Measurements from ENCODE around the gene SPTBN2. TPM values are rescaled to one million over a fixed set of nuclear protein-coding genes. Genes with fewer than 3 reads are reported as not detected.

Gene SPTBN2
- total and polyA plus RNA-seq, 4 donors = 4.7 to 16.1 (median 11.3) TPM

DNA sequence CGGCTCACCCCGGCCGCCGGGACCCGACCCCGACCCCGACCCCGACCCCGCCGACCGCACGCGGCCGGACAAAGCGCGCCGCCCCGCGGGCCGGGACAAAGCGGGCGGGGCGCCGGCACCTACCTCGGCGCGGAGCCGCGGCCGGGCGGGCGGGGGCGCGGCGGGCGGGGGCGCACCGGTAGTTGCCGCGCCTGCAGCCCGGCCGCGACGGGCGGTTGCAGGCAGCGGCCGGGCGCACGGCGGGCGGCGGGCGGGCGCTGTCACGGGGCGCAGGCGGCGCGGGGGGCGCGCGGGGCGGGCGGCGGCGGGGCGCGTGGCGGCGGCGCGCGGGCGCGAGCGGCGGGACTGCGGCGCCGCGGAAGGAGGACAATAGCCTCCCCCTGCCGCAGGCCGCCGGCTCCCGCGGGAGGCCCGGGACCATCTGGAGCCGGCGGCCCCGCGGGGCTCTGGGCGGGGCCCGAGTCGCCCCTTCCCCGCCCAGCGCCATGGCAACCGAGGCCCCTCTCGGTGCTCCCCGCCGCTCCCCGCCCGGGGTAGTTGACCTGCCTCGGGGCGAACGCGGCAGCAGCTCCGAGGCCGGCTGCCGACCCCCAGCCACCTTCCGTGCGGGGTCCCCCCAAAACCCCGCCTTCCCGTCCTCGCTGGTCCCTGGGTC, 851 bp downstream of the SPTBN2 start:
- H3K27me3 ChIP-seq (ENCODE audit: control insufficient read depth in 3 of 3, insufficient read depth in 3 of 3, low read length in 2 of 3) = peaks cover 0 to 55% (median 38%) of the 10 kb centered on the region in 3 donors
- H3K27ac ChIP-seq (ENCODE audit: low read depth in 1 of 2, low read length in 1 of 2) = no peak overlapping the region
- WGBS, 2 donors = 1% methylated on average over 30 to 114 of the region's 114 CpGs
- peak overlapping the region; percentile 17 for H3K4me3 ChIP-seq
- DNase-seq (no peak), ATAC-seq (ENCODE audit: insufficient read depth, low FRiP score) (no peak)
- no peaks in the 10 kb centered on the region for H3K36me3 ChIP-seq (ENCODE audit: control insufficient read depth in 4 of 4, insufficient read depth in 4 of 4, low read length in 4 of 4)
- TF ChIP-seq, protein P1, sequence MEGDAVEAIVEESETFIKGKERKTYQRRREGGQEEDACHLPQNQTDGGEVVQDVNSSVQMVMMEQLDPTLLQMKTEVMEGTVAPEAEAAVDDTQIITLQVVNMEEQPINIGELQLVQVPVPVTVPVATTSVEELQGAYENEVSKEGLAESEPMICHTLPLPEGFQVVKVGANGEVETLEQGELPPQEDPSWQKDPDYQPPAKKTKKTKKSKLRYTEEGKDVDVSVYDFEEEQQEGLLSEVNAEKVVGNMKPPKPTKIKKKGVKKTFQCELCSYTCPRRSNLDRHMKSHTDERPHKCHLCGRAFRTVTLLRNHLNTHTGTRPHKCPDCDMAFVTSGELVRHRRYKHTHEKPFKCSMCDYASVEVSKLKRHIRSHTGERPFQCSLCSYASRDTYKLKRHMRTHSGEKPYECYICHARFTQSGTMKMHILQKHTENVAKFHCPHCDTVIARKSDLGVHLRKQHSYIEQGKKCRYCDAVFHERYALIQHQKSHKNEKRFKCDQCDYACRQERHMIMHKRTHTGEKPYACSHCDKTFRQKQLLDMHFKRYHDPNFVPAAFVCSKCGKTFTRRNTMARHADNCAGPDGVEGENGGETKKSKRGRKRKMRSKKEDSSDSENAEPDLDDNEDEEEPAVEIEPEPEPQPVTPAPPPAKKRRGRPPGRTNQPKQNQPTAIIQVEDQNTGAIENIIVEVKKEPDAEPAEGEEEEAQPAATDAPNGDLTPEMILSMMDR (IDR thresholded peaks at IDR 0.05; ENCODE audit: control extremely low read depth, extremely low read depth) = no peak
- peaks cover 0 to 20% (median 0%) of the 10 kb centered on the region in 5 donors for H3K4me1 ChIP-seq (ENCODE audit: control insufficient read depth in 5 of 5, insufficient read depth in 5 of 5, low read length in 5 of 5)
- no peak overlapping the region for H3K9ac ChIP-seq (ENCODE audit: insufficient read depth in 1 of 2, low read length in 2 of 2)
- no peaks in the 10 kb centered on the region for H3K9me3 ChIP-seq (ENCODE audit: control insufficient read depth in 4 of 4, insufficient read depth in 3 of 4, low read length in 3 of 4)

DNA sequence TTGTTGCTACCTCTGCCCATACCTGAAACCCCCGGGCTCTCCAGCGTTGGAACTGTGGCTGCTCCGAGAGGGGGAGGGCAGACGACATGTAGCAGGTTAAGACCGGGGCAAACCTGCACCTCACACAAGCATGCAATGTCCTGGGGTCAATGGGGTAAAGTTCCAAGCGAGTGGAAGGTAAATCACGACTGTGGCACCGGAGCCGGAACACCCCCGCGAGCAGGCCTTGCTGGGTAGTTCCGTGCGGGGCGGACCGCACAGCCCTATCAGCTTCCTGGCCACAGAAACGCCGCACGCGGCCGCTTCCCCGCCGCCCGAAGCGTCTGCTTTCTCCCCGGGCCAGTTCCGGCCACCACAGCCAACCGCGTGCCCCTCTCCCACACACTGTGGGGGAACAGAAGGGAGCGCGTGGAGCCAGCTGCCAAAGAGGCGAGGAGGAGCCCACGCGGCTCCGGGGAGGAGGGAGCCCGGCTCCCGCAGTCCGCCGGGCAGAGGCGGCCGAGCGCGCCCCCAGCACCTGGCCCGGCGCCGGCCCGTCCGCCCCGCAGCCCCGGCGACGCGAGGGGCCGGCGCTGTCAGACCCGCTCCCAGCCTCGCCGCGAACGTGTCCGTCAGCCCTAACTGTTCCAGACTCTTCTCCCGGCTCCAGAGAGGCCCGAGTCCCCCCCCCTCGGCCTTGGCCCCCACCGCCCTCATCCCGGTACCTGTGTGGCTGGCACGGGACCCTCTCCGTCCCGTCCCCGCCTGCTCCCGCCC, 1.6 kb downstream of the SPTBN2 start:
- Histone ChIP-seq H3K9ac (ENCODE audit: insufficient read depth in 1 of 2, low read length in 2 of 2) (peak overlapping the region in 1 of 2 donors; percentile 28), H3K27ac (ENCODE audit: low read depth in 1 of 2, low read length in 1 of 2) (no peak overlapping the region), H3K27me3 (ENCODE audit: control insufficient read depth in 3 of 3, insufficient read depth in 3 of 3, low read length in 2 of 3) (peaks cover 0 to 55% (median 38%) of the 10 kb centered on the region in 3 donors), H3K36me3 (ENCODE audit: control insufficient read depth in 4 of 4, insufficient read depth in 4 of 4, low read length in 4 of 4) (no peaks in the 10 kb centered on the region), H3K4me3 (peak overlapping the region; percentile 38), H3K4me1 (ENCODE audit: control insufficient read depth in 5 of 5, insufficient read depth in 5 of 5, low read length in 5 of 5) (peaks cover 0 to 20% (median 0%) of the 10 kb centered on the region in 5 donors), H3K9me3 (ENCODE audit: control insufficient read depth in 4 of 4, insufficient read depth in 3 of 4, low read length in 3 of 4) (no peaks in the 10 kb centered on the region)
- DNase-seq = peak; percentile 9 to 35 (median 34)
- ATAC-seq (ENCODE audit: insufficient read depth, low FRiP score) = peak; percentile 39
- WGBS, 2 donors = 0 to 1% methylated on average over 57 to 70 of the region's 70 CpGs
- TF ChIP-seq, protein P1 (IDR thresholded peaks at IDR 0.05; ENCODE audit: control extremely low read depth, extremely low read depth) = no peak

DNA sequence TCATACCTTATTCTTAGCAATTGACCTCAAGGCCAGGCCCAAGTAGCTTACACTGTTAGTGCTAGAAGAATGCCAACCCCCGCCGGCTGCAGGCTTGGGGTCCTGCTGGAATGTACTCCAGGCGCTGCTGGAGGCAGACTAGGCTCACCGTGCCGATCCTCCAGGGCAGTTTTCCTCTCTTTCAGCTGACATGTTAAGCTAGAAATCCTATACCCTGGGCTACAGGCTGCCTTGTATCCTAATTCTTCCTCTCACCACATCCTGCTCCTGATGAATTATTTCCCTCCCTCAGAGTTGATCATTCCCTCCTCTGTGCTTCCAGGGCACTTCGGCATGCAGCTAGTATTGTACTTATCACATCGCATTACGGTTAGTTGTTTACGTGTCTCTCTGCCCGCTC, 3.4 kb downstream of the SPTBN2 start:
- Histone ChIP-seq H3K4me3 (no peak overlapping the region), H3K27me3 (ENCODE audit: control insufficient read depth in 3 of 3, insufficient read depth in 3 of 3, low read length in 2 of 3) (peaks cover 0 to 47% (median 28%) of the 10 kb centered on the region in 3 donors), H3K9ac (ENCODE audit: insufficient read depth in 1 of 2, low read length in 2 of 2) (no peak overlapping the region), H3K4me1 (ENCODE audit: control insufficient read depth in 5 of 5, insufficient read depth in 5 of 5, low read length in 5 of 5) (peaks cover 0 to 20% (median 0%) of the 10 kb centered on the region in 5 donors), H3K27ac (ENCODE audit: low read depth in 1 of 2, low read length in 1 of 2) (no peak overlapping the region), H3K9me3 (ENCODE audit: control insufficient read depth in 4 of 4, insufficient read depth in 3 of 4, low read length in 3 of 4) (no peaks in the 10 kb centered on the region), H3K36me3 (ENCODE audit: control insufficient read depth in 4 of 4, insufficient read depth in 4 of 4, low read length in 4 of 4) (no peaks in the 10 kb centered on the region)
- TF ChIP-seq, protein P1 (IDR thresholded peaks at IDR 0.05; ENCODE audit: control extremely low read depth, extremely low read depth) = no peak
- ATAC-seq (ENCODE audit: insufficient read depth, low FRiP score) (no peak), DNase-seq (peak in 1 of 3 donors; percentile 25)
- 33 to 43% methylated on average over 10 of the region's 10 CpGs for WGBS, 2 donors

Measured in lung (tissue), 12 donors.